ENCODE results near the gene KCNK13.

Gene KCNK13

DNA sequence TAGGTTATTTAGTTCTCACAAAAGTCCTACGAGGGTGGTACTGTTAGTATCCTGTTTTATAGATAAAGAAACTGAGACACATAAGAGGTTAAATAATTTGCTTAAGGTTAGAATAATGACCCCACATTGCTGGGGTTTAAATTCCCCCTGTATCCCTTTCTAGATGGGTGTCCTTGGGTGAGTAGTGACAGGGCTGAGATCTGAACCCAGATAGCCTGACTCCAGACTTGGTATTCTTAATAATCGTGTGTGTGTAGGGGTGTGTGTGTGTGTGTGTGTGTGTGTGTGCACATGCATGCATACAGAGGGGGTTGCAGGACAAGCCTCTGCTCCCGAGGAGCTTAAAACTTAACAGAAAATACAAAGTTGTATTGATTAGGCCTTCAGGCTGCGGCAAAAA lies 97.9 kb downstream of the KCNK13 start:
- POLR2A ChIA-PET: no interaction called here
- TF ChIP-seq, protein P1, sequence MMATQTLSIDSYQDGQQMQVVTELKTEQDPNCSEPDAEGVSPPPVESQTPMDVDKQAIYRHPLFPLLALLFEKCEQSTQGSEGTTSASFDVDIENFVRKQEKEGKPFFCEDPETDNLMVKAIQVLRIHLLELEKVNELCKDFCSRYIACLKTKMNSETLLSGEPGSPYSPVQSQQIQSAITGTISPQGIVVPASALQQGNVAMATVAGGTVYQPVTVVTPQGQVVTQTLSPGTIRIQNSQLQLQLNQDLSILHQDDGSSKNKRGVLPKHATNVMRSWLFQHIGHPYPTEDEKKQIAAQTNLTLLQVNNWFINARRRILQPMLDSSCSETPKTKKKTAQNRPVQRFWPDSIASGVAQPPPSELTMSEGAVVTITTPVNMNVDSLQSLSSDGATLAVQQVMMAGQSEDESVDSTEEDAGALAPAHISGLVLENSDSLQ (IDR thresholded peaks at IDR 0.05): no peak
- TF ChIP-seq ZNF384 (IDR thresholded peaks at IDR 0.05) (no peak), FOXA1 (IDR thresholded peaks at IDR 0.05) (no peak), L3MBTL2 (conservative IDR thresholded peaks at IDR 0.05) (no peak), TARDBP (IDR thresholded peaks at IDR 0.05) (no peak), ARNT (IDR thresholded peaks at IDR 0.05) (no peak)
- CTCF ChIA-PET: no interaction called here
- no peak for DNase-seq (ENCODE audit: extremely low spot score)

DNA sequence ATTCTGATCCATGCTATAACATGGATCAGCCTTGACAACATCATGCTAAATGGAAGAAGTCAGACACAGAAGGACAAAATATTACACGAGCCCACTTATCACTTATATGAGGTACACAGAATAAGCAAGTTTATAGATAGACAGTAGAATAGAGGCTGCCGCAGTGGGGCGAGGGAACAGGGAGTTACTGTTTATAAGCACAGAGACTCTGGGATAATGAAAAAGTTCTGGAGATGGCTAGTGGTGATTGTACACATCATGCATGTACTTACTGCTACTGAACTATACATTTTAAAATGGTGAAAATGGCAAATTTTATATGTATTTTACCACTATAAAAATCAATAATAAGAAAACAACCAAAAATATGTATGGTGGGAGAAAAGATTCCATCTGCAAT lies 99.3 kb downstream of the KCNK13 start:
- DNase-seq (ENCODE audit: extremely low spot score): no peak
- ChIA-PET CTCF (no interaction called here), POLR2A (no interaction called here)
- TF ChIP-seq NFRKB (IDR thresholded peaks at IDR 0.05): no peak
- TF ChIP-seq L3MBTL2 (conservative IDR thresholded peaks at IDR 0.05): no peak
- no peak for TF ChIP-seq ZNF384 (IDR thresholded peaks at IDR 0.05)
- TF ChIP-seq ELF4 (IDR thresholded peaks at IDR 0.05): no peak
- no peak for TF ChIP-seq BHLHE40 (IDR thresholded peaks at IDR 0.05; ENCODE audit: borderline replicate concordance)
- no peak for TF ChIP-seq LEF1 (IDR thresholded peaks at IDR 0.05; ENCODE audit: borderline replicate concordance)
- no peak for TF ChIP-seq CTBP1 (IDR thresholded peaks at IDR 0.05; ENCODE audit: borderline replicate concordance)
- TF ChIP-seq SUZ12 (IDR thresholded peaks at IDR 0.05): no peak
- TF ChIP-seq SP1 (IDR thresholded peaks at IDR 0.05): no peak
- no peak for TF ChIP-seq FOXK2 (IDR thresholded peaks at IDR 0.05)
- TF ChIP-seq TARDBP (IDR thresholded peaks at IDR 0.05): no peak
- no peak for TF ChIP-seq ARNT (IDR thresholded peaks at IDR 0.05)
- TF ChIP-seq FOXM1 (IDR thresholded peaks at IDR 0.05; ENCODE audit: borderline replicate concordance): no peak
- TF ChIP-seq HDGF (IDR thresholded peaks at IDR 0.05; ENCODE audit: borderline replicate concordance): no peak
- TF ChIP-seq FOXA1 (IDR thresholded peaks at IDR 0.05): no peak
- TF ChIP-seq, protein P1 (IDR thresholded peaks at IDR 0.05): no peak

DNA sequence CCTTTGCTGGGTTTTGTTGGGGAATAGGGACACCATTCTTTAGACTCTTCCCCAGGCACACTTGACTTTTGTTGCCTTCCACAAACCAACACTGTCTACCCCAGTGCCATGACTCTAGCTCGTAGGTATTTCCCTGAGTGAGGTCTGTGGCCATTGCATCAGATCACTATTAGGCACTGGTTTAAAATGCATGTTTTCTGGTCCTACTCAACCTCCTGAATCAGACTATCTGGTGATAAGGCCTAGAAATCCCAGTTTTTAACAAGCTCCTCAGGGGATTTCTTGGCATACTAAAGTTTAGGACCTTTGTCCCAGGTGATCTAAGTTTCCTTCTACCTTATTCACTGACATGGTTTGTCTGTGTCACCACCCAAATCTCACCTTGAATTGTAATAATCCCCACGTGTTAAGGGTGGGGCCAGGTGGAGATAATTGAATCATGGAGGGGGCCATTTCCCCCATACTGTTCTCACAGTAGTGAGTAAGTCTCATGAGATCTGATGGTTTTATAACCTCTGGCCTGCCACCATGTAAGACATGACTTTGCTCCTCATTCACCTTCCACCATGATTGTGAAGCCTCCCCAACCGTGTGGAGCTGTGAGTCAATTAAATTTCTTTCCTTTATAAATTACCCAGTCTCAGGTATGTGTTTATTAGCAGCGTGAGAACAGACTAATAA lies 106.8 kb downstream of the KCNK13 start:
- DNase-seq (ENCODE audit: extremely low spot score): no peak
- POLR2A ChIA-PET: no interaction called here
- CTCF ChIA-PET: no interaction called here
- TF ChIP-seq HDGF (IDR thresholded peaks at IDR 0.05; ENCODE audit: borderline replicate concordance) (no peak), FOXK2 (IDR thresholded peaks at IDR 0.05) (no peak), ELF4 (IDR thresholded peaks at IDR 0.05) (no peak), ARNT (IDR thresholded peaks at IDR 0.05) (no peak), SP1 (IDR thresholded peaks at IDR 0.05) (no peak), NFRKB (IDR thresholded peaks at IDR 0.05) (no peak), TARDBP (IDR thresholded peaks at IDR 0.05) (no peak), BHLHE40 (IDR thresholded peaks at IDR 0.05; ENCODE audit: borderline replicate concordance) (no peak), SUZ12 (IDR thresholded peaks at IDR 0.05) (no peak)
- TF ChIP-seq, protein P1 (IDR thresholded peaks at IDR 0.05): no peak

DNA sequence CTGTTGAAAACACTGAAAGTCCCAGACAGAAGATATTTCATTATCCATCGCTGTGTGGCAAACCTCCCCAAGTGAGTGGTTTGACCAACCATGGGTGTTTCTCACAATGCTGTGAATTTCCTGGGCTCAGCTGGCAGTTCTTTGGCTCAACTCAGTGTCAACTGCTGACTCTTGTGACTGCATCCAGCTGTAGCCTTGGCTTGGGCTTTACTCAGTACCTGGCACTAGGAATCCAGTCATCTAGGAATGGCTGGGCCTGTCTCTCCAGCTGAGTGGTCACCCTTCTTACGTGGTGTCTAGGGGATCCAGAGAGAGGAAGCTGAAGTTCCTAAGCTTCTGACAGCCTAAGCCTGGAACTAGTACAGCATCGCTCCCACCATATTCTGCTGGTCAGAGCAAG lies 113.8 kb downstream of the KCNK13 start:
- CTCF ChIA-PET: no interaction called here
- TF ChIP-seq NFRKB (IDR thresholded peaks at IDR 0.05): no peak
- no peak for TF ChIP-seq FOXM1 (IDR thresholded peaks at IDR 0.05; ENCODE audit: borderline replicate concordance)
- TF ChIP-seq ZNF384 (IDR thresholded peaks at IDR 0.05): no peak
- TF ChIP-seq, protein P1 (IDR thresholded peaks at IDR 0.05): no peak
- no peak for TF ChIP-seq ELF4 (IDR thresholded peaks at IDR 0.05)
- TF ChIP-seq SP1 (IDR thresholded peaks at IDR 0.05): no peak
- no peak for DNase-seq (ENCODE audit: extremely low spot score)
- POLR2A ChIA-PET: no interaction called here

DNA sequence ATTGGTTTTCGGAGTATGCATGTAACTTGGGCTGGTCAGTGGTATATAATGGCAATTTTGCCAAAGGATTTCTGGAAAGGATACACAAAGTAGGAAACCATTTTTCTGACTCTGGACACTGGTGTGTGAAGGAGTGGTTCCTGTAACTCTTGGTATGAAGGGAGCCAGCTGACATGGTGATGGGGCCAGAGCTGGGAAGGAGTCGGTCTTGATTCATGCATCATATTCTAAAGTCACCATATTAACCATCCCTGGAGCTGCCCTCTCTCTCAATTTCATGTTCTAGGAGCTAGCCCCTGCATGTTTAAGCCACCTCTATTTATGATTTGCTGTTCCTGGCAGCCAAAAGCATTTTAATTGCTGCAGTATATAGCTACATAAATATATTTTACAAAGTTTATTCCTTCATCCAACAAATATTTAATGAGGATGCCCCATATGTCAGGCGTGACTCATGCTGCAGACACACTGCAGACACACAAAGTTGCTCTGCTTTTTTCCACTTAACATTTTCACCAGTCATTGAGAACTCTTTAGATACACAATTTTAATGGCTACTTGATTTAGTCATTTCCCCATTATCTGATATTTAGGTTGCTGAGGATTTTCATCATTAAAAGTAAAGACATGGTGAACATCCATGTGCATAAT lies 115.9 kb downstream of the KCNK13 start:
- no peak for DNase-seq (ENCODE audit: extremely low spot score)
- ChIA-PET CTCF (no interaction called here), POLR2A (no interaction called here)
- TF ChIP-seq BHLHE40 (IDR thresholded peaks at IDR 0.05; ENCODE audit: borderline replicate concordance): no peak
- TF ChIP-seq HDGF (IDR thresholded peaks at IDR 0.05; ENCODE audit: borderline replicate concordance): no peak
- no peak for TF ChIP-seq FOXM1 (IDR thresholded peaks at IDR 0.05; ENCODE audit: borderline replicate concordance)
- TF ChIP-seq TARDBP (IDR thresholded peaks at IDR 0.05): no peak
- TF ChIP-seq CTBP1 (IDR thresholded peaks at IDR 0.05; ENCODE audit: borderline replicate concordance): no peak
- no peak for TF ChIP-seq ELF4 (IDR thresholded peaks at IDR 0.05)
- TF ChIP-seq SP1 (IDR thresholded peaks at IDR 0.05): no peak
- no peak for TF ChIP-seq ARNT (IDR thresholded peaks at IDR 0.05)
- no peak for TF ChIP-seq L3MBTL2 (conservative IDR thresholded peaks at IDR 0.05)
- no peak for TF ChIP-seq ZNF384 (IDR thresholded peaks at IDR 0.05)
- TF ChIP-seq FOXK2 (IDR thresholded peaks at IDR 0.05): no peak
- no peak for TF ChIP-seq NFRKB (IDR thresholded peaks at IDR 0.05)
- TF ChIP-seq LEF1 (IDR thresholded peaks at IDR 0.05; ENCODE audit: borderline replicate concordance): no peak
- no peak for TF ChIP-seq SUZ12 (IDR thresholded peaks at IDR 0.05)
- TF ChIP-seq FOXA1 (IDR thresholded peaks at IDR 0.05): no peak
- TF ChIP-seq, protein P1 (IDR thresholded peaks at IDR 0.05): no peak

Measured in HEK293T (cell line).